Lower leg skin (tissue), 3 donors: ENCODE measurements around the gene HDAC4.

Experiments
- CTCF ChIP-seq, 3 donors: fragments of 450-650 bp; IDR thresholded peaks; one replicate each; pipeline ENCODE4 v1.5.1; 2016; ENCODE audit warnings: antibody characterized with exemption in 3 of 3, mild to moderate bottlenecking in 3 of 3, moderate library complexity in 2 of 3
- POLR2A ChIP-seq, 2 donors: fragments of 450-650 bp; IDR thresholded peaks; one replicate each; pipeline ENCODE4 v1.6.1; 2016 to 2017; ENCODE audit warnings: antibody characterized with exemption in 2 of 2, mild to moderate bottlenecking in 1 of 2, moderate library complexity in 1 of 2

GRCh38 chr2:239260546-239261327, 140.1 kb downstream of the HDAC4 start:
- TF ChIP-seq POLR2A (IDR thresholded peaks at IDR 0.05) (no peak), CTCF (IDR thresholded peaks at IDR 0.05) (no peak)
